Right atrium auricular region (tissue), 2 donors: ENCODE measurements around the gene CRB3. TPM values are rescaled to one million over a fixed set of nuclear protein-coding genes. Genes with fewer than 3 reads are reported as not detected.

ENCODE experiments used
- DNase-seq: peaks from one replicate; pipeline ENCODE4 v3.0.0-alpha.2; 2019; ENCODE audit warnings: low spot score
- H3K27ac ChIP-seq, 2 donors: fragments of 200-600 bp; sonication (generic); 1 replicate in 1 of 2; 2 replicates in 1 of 2; pipeline ENCODE4 v1.5.1; 2016 to 2019
- H3K27me3 ChIP-seq, 2 donors: fragments of 200-600 bp; sonication (generic); one replicate each; pipeline versions ENCODE4 v1.5.1 to v1.6.0; 2017 to 2019
- H3K36me3 ChIP-seq: fragments of 200-600 bp; sonication (generic); one replicate; pipeline ENCODE4 v1.5.1; 2016
- H3K4me1 ChIP-seq, 2 donors: fragments of 200-600 bp; sonication (generic); one replicate each; pipeline versions ENCODE4 v1.5.1 to v1.6.0; 2017 to 2019
- H3K4me3 ChIP-seq, 2 donors: fragments of 200-600 bp; sonication (generic); 1 replicate in 1 of 2; 2 replicates in 1 of 2; pipeline ENCODE4 v1.5.1; 2017 to 2019; ENCODE audit warnings: mild to moderate bottlenecking in 1 of 2, moderate library complexity in 1 of 2
- H3K9me3 ChIP-seq, 2 donors: fragments of 200-600 bp; sonication (generic); one replicate each; pipeline ENCODE4 v1.5.1; 2019
- total RNA-seq, 2 donors: library from RNA; depleted of rRNA; stranded (reverse); fragments of >200 nt; gene quantifications; one replicate each; pipeline ENCODE4 v1.1.0, GENCODE V29; 2016
- TF ChIP-seq, protein P1 (sequence below), 2 donors: fragments of 200-600 bp; sonication (generic); IDR thresholded peaks; one replicate each; pipeline ENCODE4 v1.5.1; 2019; ENCODE audit warnings: antibody characterized with exemption in 2 of 2

The CRB3 gene, protein sequence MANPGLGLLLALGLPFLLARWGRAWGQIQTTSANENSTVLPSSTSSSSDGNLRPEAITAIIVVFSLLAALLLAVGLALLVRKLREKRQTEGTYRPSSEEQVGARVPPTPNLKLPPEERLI
- total RNA-seq, result 1 to 10 TPM in 1 of 2 donors, under 1 TPM in 1; 0.33 to 2.5 TPM

GRCh38 chr19:6464070-6464873 lies at the start of gene CRB3:
CRB3 (plus strand) TSS chr19:6464271; CDS start chr19:6464702, 431 bp downstream.
- H3K4me3 ChIP-seq, result no peak within 1 kb of the TSS
- no peaks in the 10 kb centered on the region for H3K36me3 ChIP-seq
- H3K27ac ChIP-seq, result no peak within 1 kb of the TSS
- H3K27me3 ChIP-seq, result peaks cover 5 to 10% of the 10 kb centered on the region in 2 donors
- DNase-seq, result no peak
- H3K9me3 ChIP-seq, result no peaks in the 10 kb centered on the region
- TF ChIP-seq, protein P1, sequence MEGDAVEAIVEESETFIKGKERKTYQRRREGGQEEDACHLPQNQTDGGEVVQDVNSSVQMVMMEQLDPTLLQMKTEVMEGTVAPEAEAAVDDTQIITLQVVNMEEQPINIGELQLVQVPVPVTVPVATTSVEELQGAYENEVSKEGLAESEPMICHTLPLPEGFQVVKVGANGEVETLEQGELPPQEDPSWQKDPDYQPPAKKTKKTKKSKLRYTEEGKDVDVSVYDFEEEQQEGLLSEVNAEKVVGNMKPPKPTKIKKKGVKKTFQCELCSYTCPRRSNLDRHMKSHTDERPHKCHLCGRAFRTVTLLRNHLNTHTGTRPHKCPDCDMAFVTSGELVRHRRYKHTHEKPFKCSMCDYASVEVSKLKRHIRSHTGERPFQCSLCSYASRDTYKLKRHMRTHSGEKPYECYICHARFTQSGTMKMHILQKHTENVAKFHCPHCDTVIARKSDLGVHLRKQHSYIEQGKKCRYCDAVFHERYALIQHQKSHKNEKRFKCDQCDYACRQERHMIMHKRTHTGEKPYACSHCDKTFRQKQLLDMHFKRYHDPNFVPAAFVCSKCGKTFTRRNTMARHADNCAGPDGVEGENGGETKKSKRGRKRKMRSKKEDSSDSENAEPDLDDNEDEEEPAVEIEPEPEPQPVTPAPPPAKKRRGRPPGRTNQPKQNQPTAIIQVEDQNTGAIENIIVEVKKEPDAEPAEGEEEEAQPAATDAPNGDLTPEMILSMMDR (IDR thresholded peaks at IDR 0.05), result no peak
- peaks cover 0 to 12% of the 10 kb centered on the region in 2 donors for H3K4me1 ChIP-seq

DNA sequence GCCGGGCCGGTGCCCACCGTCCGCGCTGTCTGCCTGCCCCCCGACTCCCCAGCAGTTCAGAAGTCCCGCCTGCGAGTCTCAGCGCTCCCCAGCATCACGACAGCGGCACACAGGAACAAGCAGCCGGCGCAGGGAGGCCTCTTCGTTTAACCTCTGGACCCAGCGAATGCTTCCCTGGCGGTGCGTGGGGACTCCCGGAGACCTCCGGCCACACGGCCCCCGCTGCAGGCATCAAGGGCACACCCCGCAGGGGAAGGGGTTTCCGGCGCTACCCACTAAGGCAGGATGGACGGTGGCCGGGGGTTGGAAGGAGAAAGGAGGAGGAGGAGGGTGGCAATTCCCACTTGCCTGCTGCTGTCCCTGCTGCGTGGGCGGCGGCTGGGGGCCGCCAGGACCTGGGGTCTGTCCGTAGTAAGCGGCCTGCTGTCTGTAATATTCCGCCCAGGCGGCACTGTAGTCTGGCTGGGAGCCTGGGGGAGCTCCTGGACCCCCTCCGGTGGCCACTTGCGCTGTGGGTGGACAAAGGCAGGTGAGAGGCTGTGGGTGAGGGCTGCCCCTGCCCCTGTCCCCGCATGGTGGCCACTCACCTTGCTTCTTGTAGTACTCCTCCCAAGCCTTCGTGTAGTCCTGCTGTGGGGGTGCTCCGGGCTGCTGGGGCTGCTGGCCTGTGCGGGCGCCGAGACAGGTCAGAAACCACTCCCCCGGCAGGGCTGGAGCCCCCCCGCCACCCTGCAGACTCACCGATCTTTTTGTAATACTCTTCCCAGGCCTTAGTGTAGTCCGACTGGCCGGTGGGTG lies 49.1 kb upstream of the CRB3 start:
- Histone ChIP-seq H3K9me3 (no peaks in the 10 kb centered on the region), H3K27me3 (no peaks in the 10 kb centered on the region), H3K27ac (no peak overlapping the region), H3K36me3 (peaks cover 66% of the 10 kb centered on the region), H3K4me3 (no peak overlapping the region), H3K4me1 (peaks cover 0 to 2% of the 10 kb centered on the region in 2 donors)
- no peak for DNase-seq
- TF ChIP-seq, protein P1 (IDR thresholded peaks at IDR 0.05), result no peak

DNA sequence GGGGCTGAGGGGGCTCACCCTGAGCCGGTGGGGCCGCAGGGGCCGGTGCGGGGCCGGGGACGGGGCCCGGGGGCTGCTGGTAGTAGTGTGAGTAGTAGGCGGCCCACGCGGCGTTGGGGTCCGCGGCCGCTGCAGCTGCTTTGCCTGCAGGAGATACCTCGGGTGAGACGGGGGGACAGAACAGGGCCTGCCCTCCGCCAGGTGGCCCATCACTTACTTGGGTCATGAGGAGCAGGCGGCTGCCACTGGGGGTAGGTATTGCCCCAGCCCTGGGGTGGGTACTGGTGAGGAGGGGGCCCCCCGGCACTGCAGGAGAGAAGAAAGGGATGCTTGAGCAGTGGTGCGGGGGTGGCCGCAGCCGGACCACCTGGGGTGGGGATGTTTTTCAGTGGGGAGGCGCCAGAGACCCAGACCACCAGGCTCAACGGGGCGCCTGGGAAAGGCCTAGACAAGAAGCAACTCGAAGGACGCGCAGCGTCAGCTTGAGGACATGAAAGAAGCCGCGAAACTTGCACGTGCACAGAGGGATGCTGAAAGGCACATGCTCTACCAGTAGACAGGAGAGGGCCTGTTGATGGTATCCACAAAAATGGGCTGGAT lies 48.4 kb upstream of the CRB3 start:
- Histone ChIP-seq H3K27ac (no peak overlapping the region), H3K4me3 (no peak overlapping the region), H3K36me3 (peaks cover 73% of the 10 kb centered on the region), H3K9me3 (no peaks in the 10 kb centered on the region), H3K4me1 (peaks cover 0 to 8% of the 10 kb centered on the region in 2 donors), H3K27me3 (no peaks in the 10 kb centered on the region)
- no peak for DNase-seq
- TF ChIP-seq, protein P1 (IDR thresholded peaks at IDR 0.05), result no peak

DNA sequence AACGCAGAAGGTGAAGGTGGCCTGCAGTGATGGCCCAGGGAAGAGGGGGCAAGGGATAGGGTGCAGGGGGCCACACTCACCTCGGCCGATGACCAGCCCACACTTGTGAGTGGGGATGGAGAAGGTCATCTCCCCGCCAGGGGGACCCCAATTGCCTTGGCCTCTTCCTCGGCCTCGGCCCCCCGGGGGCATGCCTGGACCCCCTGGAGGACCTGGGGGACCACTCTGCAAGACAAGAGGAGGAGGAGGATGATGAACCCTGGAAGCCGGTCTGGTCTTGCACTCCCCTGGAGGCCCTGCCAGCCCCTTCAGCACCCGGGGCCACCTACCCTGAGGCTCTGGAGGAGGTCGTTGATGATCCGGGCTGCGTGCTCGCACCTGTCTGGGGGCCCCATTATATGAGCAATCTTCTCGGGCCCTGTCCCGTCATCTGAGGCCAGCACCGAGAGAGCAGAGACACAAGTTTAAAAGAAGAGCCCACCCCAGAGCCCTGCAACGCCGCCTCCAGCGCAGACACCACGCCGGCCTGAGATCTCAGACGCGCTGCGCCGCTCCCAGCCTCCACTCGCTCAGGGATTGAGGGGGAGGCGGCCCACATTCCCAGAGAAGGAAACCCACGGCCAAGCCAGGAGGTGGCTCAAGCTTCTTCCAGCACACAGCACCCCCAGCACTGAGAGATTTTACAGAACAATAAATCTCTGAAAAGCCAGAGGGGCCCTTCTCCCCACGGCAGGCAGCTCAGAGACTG lies 47.2 kb upstream of the CRB3 start:
- Histone ChIP-seq H3K9me3 (no peaks in the 10 kb centered on the region), H3K27ac (no peak overlapping the region), H3K36me3 (peaks cover 78% of the 10 kb centered on the region), H3K4me1 (peaks cover 0 to 16% of the 10 kb centered on the region in 2 donors), H3K27me3 (no peaks in the 10 kb centered on the region), H3K4me3 (no peak overlapping the region)
- TF ChIP-seq, protein P1 (IDR thresholded peaks at IDR 0.05), result no peak
- no peak for DNase-seq
